Type B pancreatic cell (in vitro differentiated cells): Measurements from ENCODE around the gene ATP2B1. TPM values are rescaled to one million over a fixed set of nuclear protein-coding genes. Genes with fewer than 3 reads are reported as not detected.

ENCODE experiments used
- DNase-seq: peaks from one replicate; pipeline ENCODE4 v3.0.0; 2021; ENCODE audit warnings: mixed read lengths; ENCODE audit not compliant: unreplicated experiment; ENCODE audit errors: extremely low spot score
- H3K27ac Mint-ChIP-seq: 2 replicates; pipeline ENCODE4 v1.8.0; 2021; ENCODE audit warnings: mild to moderate bottlenecking, mixed read lengths
- H3K27me3 Mint-ChIP-seq: 2 replicates; pipeline ENCODE4 v1.8.0; 2021; ENCODE audit warnings: mixed read lengths
- H3K36me3 Mint-ChIP-seq: 2 replicates; pipeline ENCODE4 v1.8.0; 2021; ENCODE audit warnings: mixed read lengths
- H3K4me1 Mint-ChIP-seq: one replicate; pipeline ENCODE4 v1.8.0; 2021; ENCODE audit warnings: mixed read lengths; ENCODE audit not compliant: unreplicated experiment
- H3K4me3 Mint-ChIP-seq: 2 replicates; pipeline ENCODE4 v1.8.0; 2021; ENCODE audit warnings: mild to moderate bottlenecking, mixed read lengths
- H3K9me3 Mint-ChIP-seq: 2 replicates; pipeline ENCODE4 v1.8.0; 2021; ENCODE audit warnings: mixed read lengths
- CTCF ChIP-seq: fragments of 200-600 bp; sonication (generic); conservative IDR thresholded peaks from 2 replicates; pipeline ENCODE4 v1.5.0; 2021; ENCODE audit warnings: antibody characterized with exemption, mild to moderate bottlenecking
- total RNA-seq: library from RNA; stranded (reverse); gene quantifications from 2 replicates; pipeline ENCODE4 v1.2.1, GENCODE V29; 2021; ENCODE audit warnings: low replicate concordance

Gene ATP2B1
- total RNA-seq, 1 donor from 2014 or later, result 95.2 TPM

- peaks cover 51% of the 10 kb centered on the region for H3K36me3 Mint-ChIP-seq
- no peak overlapping the region for H3K4me3 Mint-ChIP-seq
- peaks cover 16% of the 10 kb centered on the region for H3K4me1 Mint-ChIP-seq
- H3K9me3 Mint-ChIP-seq, result peaks cover 21% of the 10 kb centered on the region
- H3K27ac Mint-ChIP-seq, result no peak overlapping the region
- H3K27me3 Mint-ChIP-seq, result no peaks in the 10 kb centered on the region
- no peak for DNase-seq
- TF ChIP-seq CTCF, result no peak
Observed at GRCh38 chr12:89680409-89680808, 28.2 kb downstream of the ATP2B1 start.

GRCh38 chr12:89679631-89680030 lies 29.0 kb downstream of the ATP2B1 start:
- Mint-ChIP-seq H3K4me1 (peaks cover 10% of the 10 kb centered on the region), H3K36me3 (peaks cover 46% of the 10 kb centered on the region), H3K27me3 (no peaks in the 10 kb centered on the region), H3K27ac (no peak overlapping the region), H3K4me3 (no peak overlapping the region), H3K9me3 (peaks cover 21% of the 10 kb centered on the region)
- DNase-seq, result no peak
- TF ChIP-seq CTCF, result no peak

GRCh38 chr12:89678225-89678624 lies 30.4 kb downstream of the ATP2B1 start:
- peaks cover 17% of the 10 kb centered on the region for H3K4me1 Mint-ChIP-seq
- peaks cover 39% of the 10 kb centered on the region for H3K36me3 Mint-ChIP-seq
- H3K9me3 Mint-ChIP-seq, result peaks cover 21% of the 10 kb centered on the region
- H3K4me3 Mint-ChIP-seq, result peak overlapping the region; percentile 5
- H3K27ac Mint-ChIP-seq, result no peak overlapping the region
- no peak for DNase-seq
- TF ChIP-seq CTCF, result no peak
- H3K27me3 Mint-ChIP-seq, result no peaks in the 10 kb centered on the region

- DNase-seq, result no peak
- Mint-ChIP-seq H3K36me3 (peaks cover 31% of the 10 kb centered on the region), H3K27ac (no peak overlapping the region), H3K4me3 (no peak overlapping the region), H3K9me3 (peaks cover 13% of the 10 kb centered on the region), H3K27me3 (no peaks in the 10 kb centered on the region), H3K4me1 (peaks cover 22% of the 10 kb centered on the region)
- no peak for TF ChIP-seq CTCF
Observed at GRCh38 chr12:89676930-89677329, 31.7 kb downstream of the ATP2B1 start.

GRCh38 chr12:89674326-89674942 lies 34.2 kb downstream of the ATP2B1 start:
- Mint-ChIP-seq H3K4me3 (no peak overlapping the region), H3K4me1 (peaks cover 28% of the 10 kb centered on the region), H3K27ac (no peak overlapping the region), H3K9me3 (peaks cover 6% of the 10 kb centered on the region), H3K36me3 (peaks cover 17% of the 10 kb centered on the region), H3K27me3 (no peaks in the 10 kb centered on the region)
- no peak for DNase-seq
- no peak for TF ChIP-seq CTCF
